ENCODE measurements around the gene CDC42EP1. TPM values are rescaled to one million over a fixed set of nuclear protein-coding genes. Genes with fewer than 3 reads are reported as not detected.

CDC42EP1 gene
- total and polyA plus RNA-seq, 2 experiments from 2014 or later: 7.7 to 10.2 TPM

GRCh38 chr22:37546437-37547250, 13.6 kb upstream of the CDC42EP1 start:
- no peaks in the 10 kb centered on the region for H3K9me3 Mint-ChIP-seq
- DNase-seq (ENCODE audit: low spot score): peak; percentile 87
- Histone ChIP-seq H3K79me2 (replicated peaks; ENCODE audit: insufficient read depth) (no peaks in the 10 kb centered on the region), H3K27ac (ENCODE audit: low read depth) (peak overlapping the region; percentile 97), H3K4me1 (ENCODE audit: insufficient read depth) (peaks cover 23% of the 10 kb centered on the region), H3K4me3 (peak overlapping the region; percentile 68), H3F3A (replicated peaks; ENCODE audit: low read depth) (peaks cover 13% of the 10 kb centered on the region), H3K36me3 (ENCODE audit: insufficient read depth) (no peaks in the 10 kb centered on the region), H3K9me2 (ENCODE audit: insufficient read depth) (no peaks in the 10 kb centered on the region), H3K4me2 (peak overlapping the region; percentile 92), H3K27me3 (ENCODE audit: insufficient read depth) (no peaks in the 10 kb centered on the region), H2AFZ (peak overlapping the region; percentile 93), H4K20me1 (replicated peaks; ENCODE audit: insufficient read depth) (no peaks in the 10 kb centered on the region)
- no peaks in the 10 kb centered on the region for H3K36me3 Mint-ChIP-seq (ENCODE audit: low read depth)
- peaks cover 15% of the 10 kb centered on the region for H3K27me3 Mint-ChIP-seq (ENCODE audit: insufficient read depth, low read depth, poor library complexity)
- TF ChIP-seq ZNF331 (CRISPR knock-in tag; IDR thresholded peaks at IDR 0.05; ENCODE audit: low read depth) (no peak), ETS1 (IDR thresholded peaks at IDR 0.05) (0 out of 2 replicates have a peak, but pooled peaks have one; percentile 55), CTCF (conservative IDR thresholded peaks at IDR 0.05; ENCODE audit: low read depth in 2 of 2) (no peak; a peak in 1 of 4 replicates)
- H3K4me1 Mint-ChIP-seq: peaks cover 33% of the 10 kb centered on the region
- peak; percentile 39 for ATAC-seq
- peak overlapping the region; percentile 84 for H3K27ac Mint-ChIP-seq
- peak overlapping the region; percentile 59; the same call in 2 of the 3 replicates for H3K4me3 Mint-ChIP-seq

GRCh38 chr22:37547251-37547741, 13.0 kb upstream of the CDC42EP1 start:
- H3K27me3 ChIP-seq (ENCODE audit: insufficient read depth): no peaks in the 10 kb centered on the region
- DNase-seq (ENCODE audit: low spot score): no peak
- peak overlapping the region; percentile 97 for H3K27ac ChIP-seq (ENCODE audit: low read depth)

More at GRCh38 chr22:37547251-37547741, 13.0 kb upstream of the CDC42EP1 start:
- Histone ChIP-seq H3K9me2 (ENCODE audit: insufficient read depth) (no peaks in the 10 kb centered on the region), H3K4me3 (no peak overlapping the region; the same call in 1 of the 2 replicates), H3K36me3 (ENCODE audit: insufficient read depth) (no peaks in the 10 kb centered on the region), H2AFZ (peak overlapping the region; percentile 63; the same call in 1 of the 2 replicates), H3K79me2 (replicated peaks; ENCODE audit: insufficient read depth) (no peaks in the 10 kb centered on the region), H4K20me1 (replicated peaks; ENCODE audit: insufficient read depth) (no peaks in the 10 kb centered on the region), H3K4me2 (peak overlapping the region; percentile 92; the same call in 1 of the 2 replicates), H3F3A (replicated peaks; ENCODE audit: low read depth) (peaks cover 15% of the 10 kb centered on the region), H3K4me1 (ENCODE audit: insufficient read depth) (peaks cover 28% of the 10 kb centered on the region)
- Mint-ChIP-seq H3K4me3 (no peak overlapping the region), H3K4me1 (peaks cover 33% of the 10 kb centered on the region), H3K9me3 (no peaks in the 10 kb centered on the region), H3K36me3 (ENCODE audit: low read depth) (no peaks in the 10 kb centered on the region), H3K27me3 (ENCODE audit: insufficient read depth, low read depth, poor library complexity) (peaks cover 17% of the 10 kb centered on the region), H3K27ac (no peak overlapping the region)
- TF ChIP-seq REST (IDR thresholded peaks at IDR 0.05; ENCODE audit: unreplicated experiment) (no peak), CREB1 (CRISPR knock-in tag; IDR thresholded peaks at IDR 0.05; ENCODE audit: low read depth) (no peak), ZNF114 (CRISPR knock-in tag; IDR thresholded peaks at IDR 0.05) (no peak), ZNF331 (CRISPR knock-in tag; IDR thresholded peaks at IDR 0.05; ENCODE audit: low read depth) (no peak)
- ATAC-seq: no peak
